Measurements from ENCODE around the gene HPCAL4. TPM values are rescaled to one million over a fixed set of nuclear protein-coding genes. Genes with fewer than 3 reads are reported as not detected.
A peak's percentile ranks its signal among the peaks of the same experiment; 100 is the strongest.

Gene HPCAL4
- total and polyA plus RNA-seq, 2 donors (not counting 1 experiment from before 2014, with no cell fraction given): not detected

DNA sequence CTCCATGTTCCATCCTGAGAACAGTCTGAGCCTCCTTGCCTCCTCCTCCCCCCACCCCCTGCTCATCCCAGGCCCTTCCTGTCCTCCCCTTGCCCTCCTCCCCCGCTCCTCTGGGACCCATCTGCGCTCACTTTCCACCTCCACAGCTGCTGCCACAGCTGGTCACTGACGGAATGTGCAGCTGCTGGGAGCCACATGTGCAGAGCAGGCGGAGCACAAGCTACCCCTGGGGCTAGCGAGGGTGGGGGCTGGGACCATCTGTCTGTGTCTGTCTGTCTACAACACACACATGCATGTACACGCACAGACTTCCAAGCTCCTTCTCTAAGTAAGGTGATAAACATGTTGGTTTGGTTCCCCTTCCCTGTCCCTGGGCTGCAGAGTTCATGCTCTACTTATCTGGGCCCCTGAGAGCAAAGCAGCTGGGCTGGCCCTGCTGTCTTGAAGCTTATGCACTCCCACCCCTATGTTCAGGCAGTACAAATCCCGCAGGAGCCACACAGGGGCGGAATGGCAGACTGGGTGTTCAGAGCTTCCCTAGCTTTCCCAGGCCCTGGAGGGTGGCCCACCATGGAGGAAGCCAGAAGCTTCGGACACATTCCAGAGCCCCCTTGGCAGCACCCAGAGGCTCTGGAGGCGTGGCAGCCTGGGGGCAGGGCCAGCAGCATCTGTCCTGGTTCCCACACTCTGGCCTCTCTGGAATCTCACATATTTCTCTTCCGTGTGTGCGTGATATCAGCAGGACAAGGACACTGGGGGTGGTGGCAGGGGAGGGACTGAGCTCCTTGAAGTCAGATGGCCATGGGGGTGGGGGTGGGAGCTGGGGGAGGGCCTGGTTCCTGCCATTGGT, 44.8 kb downstream of the HPCAL4 start:
- no peak overlapping the region for H2AFZ ChIP-seq (ENCODE audit: low read length)

GRCh38 chr1:39645411-39646043, 45.7 kb downstream of the HPCAL4 start:
- no peaks in the 10 kb centered on the region for H3K79me2 ChIP-seq (ENCODE audit: control insufficient read depth, insufficient read depth, low read length)
- H3K4me1 ChIP-seq (ENCODE audit: control insufficient read depth, extremely low read depth, insufficient read depth, low read length): peaks cover 7% of the 10 kb centered on the region
- no peaks in the 10 kb centered on the region for H3K9me3 ChIP-seq (ENCODE audit: control insufficient read depth, insufficient read depth, low read depth, low read length)
- no peak overlapping the region for H3K4me2 ChIP-seq (ENCODE audit: extremely low read depth, insufficient read depth, low read length)
- H4K20me1 ChIP-seq (ENCODE audit: control insufficient read depth, extremely low read depth, insufficient read depth, low read length): no peaks in the 10 kb centered on the region
- H3K36me3 ChIP-seq (ENCODE audit: control insufficient read depth, insufficient read depth, low read length): no peaks in the 10 kb centered on the region
- no peak overlapping the region for H3K4me3 ChIP-seq (replicated peaks in 1 of 4; ENCODE audit: control extremely low read depth in 1 of 4, insufficient read depth in 1 of 4, low read depth in 3 of 4, low read length in 4 of 4)
- H3K27me3 ChIP-seq (ENCODE audit: control insufficient read depth, insufficient read depth, low read length): peaks cover 2% of the 10 kb centered on the region
- DNase-seq (ENCODE audit: low read depth in 2 of 2): no peak
- H3K9ac ChIP-seq (ENCODE audit: insufficient read depth, low read length): no peak overlapping the region
- TF ChIP-seq CTCF (conservative IDR thresholded peaks at IDR 0.05 in 1 of 2, IDR thresholded peaks at IDR 0.05 in 1 of 2; ENCODE audit: low read depth in 1 of 2, low read length in 2 of 2): no peak
- TF ChIP-seq EZH2 (IDR thresholded peaks at IDR 0.05; ENCODE audit: low read length, missing control alignments): no peak
- no peak overlapping the region for H3K27ac ChIP-seq (ENCODE audit: insufficient read depth, low read length)
- no peak overlapping the region for H2AFZ ChIP-seq (ENCODE audit: low read length)

More for the DNA sequence above, 44.8 kb downstream of the HPCAL4 start:
- peaks cover 7% of the 10 kb centered on the region for H3K4me1 ChIP-seq (ENCODE audit: control insufficient read depth, extremely low read depth, insufficient read depth, low read length)
- no peak overlapping the region for H3K4me3 ChIP-seq (replicated peaks in 1 of 4; ENCODE audit: control extremely low read depth in 1 of 4, insufficient read depth in 1 of 4, low read depth in 3 of 4, low read length in 4 of 4)
- no peaks in the 10 kb centered on the region for H4K20me1 ChIP-seq (ENCODE audit: control insufficient read depth, extremely low read depth, insufficient read depth, low read length)
- no peak overlapping the region for H3K9ac ChIP-seq (ENCODE audit: insufficient read depth, low read length)
- no peak for TF ChIP-seq EZH2 (IDR thresholded peaks at IDR 0.05; ENCODE audit: low read length, missing control alignments)
- TF ChIP-seq CTCF (conservative IDR thresholded peaks at IDR 0.05 in 1 of 2, IDR thresholded peaks at IDR 0.05 in 1 of 2; ENCODE audit: low read depth in 1 of 2, low read length in 2 of 2): no peak
- H3K27ac ChIP-seq (ENCODE audit: insufficient read depth, low read length): no peak overlapping the region
- DNase-seq (ENCODE audit: low read depth in 2 of 2): peak in 1 of 2 donors; percentile 73
- no peaks in the 10 kb centered on the region for H3K9me3 ChIP-seq (ENCODE audit: control insufficient read depth, insufficient read depth, low read depth, low read length)
- peaks cover 2% of the 10 kb centered on the region for H3K27me3 ChIP-seq (ENCODE audit: control insufficient read depth, insufficient read depth, low read length)
- H3K4me2 ChIP-seq (ENCODE audit: extremely low read depth, insufficient read depth, low read length): no peak overlapping the region
- no peaks in the 10 kb centered on the region for H3K36me3 ChIP-seq (ENCODE audit: control insufficient read depth, insufficient read depth, low read length)
- H3K79me2 ChIP-seq (ENCODE audit: control insufficient read depth, insufficient read depth, low read length): no peaks in the 10 kb centered on the region

DNA sequence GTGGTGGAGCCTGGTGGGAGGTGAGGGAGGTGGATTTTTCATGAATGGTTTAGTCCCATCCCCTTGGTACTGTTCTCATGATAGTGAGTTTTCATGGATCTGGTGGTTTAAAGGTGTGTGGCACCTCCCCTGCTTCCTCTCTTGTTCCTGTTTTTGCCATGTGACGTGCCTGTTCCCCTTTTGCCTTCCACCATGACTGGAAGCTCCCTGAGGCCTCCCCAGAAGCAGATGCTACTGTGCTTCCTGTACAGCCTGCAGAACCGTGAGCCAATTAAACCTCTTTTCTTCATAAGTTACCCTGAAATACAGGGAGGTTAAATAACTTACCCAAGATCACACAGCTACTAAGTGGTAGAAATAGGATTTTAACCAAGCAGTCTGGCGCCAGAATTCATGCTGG, 47.5 kb downstream of the HPCAL4 start:
- Histone ChIP-seq H3K27ac (ENCODE audit: insufficient read depth, low read length) (no peak overlapping the region), H4K20me1 (ENCODE audit: control insufficient read depth, extremely low read depth, insufficient read depth, low read length) (no peaks in the 10 kb centered on the region), H3K9ac (ENCODE audit: insufficient read depth, low read length) (no peak overlapping the region), H3K36me3 (ENCODE audit: control insufficient read depth, insufficient read depth, low read length) (no peaks in the 10 kb centered on the region), H3K4me1 (ENCODE audit: control insufficient read depth, extremely low read depth, insufficient read depth, low read length) (peaks cover 7% of the 10 kb centered on the region), H3K27me3 (ENCODE audit: control insufficient read depth, insufficient read depth, low read length) (peaks cover 4% of the 10 kb centered on the region), H3K79me2 (ENCODE audit: control insufficient read depth, insufficient read depth, low read length) (no peaks in the 10 kb centered on the region), H3K4me2 (ENCODE audit: extremely low read depth, insufficient read depth, low read length) (no peak overlapping the region), H3K4me3 (replicated peaks in 1 of 4; ENCODE audit: control extremely low read depth in 1 of 4, insufficient read depth in 1 of 4, low read depth in 3 of 4, low read length in 4 of 4) (no peak overlapping the region), H3K9me3 (ENCODE audit: control insufficient read depth, insufficient read depth, low read depth, low read length) (no peaks in the 10 kb centered on the region), H2AFZ (ENCODE audit: low read length) (no peak overlapping the region)
- TF ChIP-seq EZH2 (IDR thresholded peaks at IDR 0.05; ENCODE audit: low read length, missing control alignments) (no peak), CTCF (conservative IDR thresholded peaks at IDR 0.05 in 1 of 2, IDR thresholded peaks at IDR 0.05 in 1 of 2; ENCODE audit: low read depth in 1 of 2, low read length in 2 of 2) (no peak)
- DNase-seq (ENCODE audit: low read depth in 2 of 2): no peak
